Measurements from ENCODE around the gene SLC25A10. TPM values are rescaled to one million over a fixed set of nuclear protein-coding genes. Genes with fewer than 3 reads are reported as not detected.
"Not testable (repeated sequence)": the region's sequence is repeated elsewhere in the genome, so short reads cannot be mapped to it uniquely, and the experiment has no call there.

The SLC25A10 gene
- total RNA-seq, 1 donor from 2014 or later: 6.1 TPM

DNA sequence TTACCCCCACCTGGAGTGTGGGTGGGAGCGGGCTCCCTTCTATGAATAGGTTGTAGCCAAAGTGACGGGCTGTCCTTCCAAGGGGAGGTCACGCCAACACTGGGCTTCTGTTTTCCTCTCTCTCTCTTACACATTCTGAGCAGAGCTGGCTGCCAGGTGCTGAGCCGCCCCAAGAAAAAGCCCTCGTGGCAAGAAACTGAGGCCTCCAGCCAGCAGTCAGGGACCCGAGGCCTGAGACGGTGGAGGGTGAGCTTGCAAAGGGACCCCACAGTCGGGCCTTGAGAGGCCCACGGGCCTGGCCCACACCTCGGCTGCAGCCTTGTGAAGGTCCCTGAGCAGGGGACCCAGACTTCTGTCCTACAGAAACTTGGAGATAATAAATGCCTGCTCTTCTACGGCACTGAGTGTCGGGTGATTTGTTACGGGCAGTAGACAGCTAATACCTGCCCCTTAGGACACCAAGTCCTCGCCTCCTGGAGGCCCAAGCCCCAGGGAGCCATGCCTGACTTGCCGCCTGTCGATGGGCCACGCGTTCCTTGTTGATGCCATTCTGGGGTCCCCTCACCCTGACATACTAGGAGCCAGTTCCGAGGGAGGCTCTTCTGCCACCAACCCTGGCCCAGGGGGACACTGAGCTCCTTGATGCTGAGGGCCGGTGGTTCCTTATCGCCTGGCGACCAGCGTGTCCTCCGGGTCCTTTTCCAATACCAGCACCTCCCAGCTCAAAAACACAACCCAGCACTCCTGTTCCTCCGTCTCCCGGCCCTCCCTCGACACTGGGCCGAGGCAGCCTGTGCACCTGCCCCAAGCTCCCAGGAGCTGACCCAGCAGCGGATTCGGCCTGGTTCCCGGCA is 26.1 kb downstream of the SLC25A10 start:
- H3K27ac Mint-ChIP-seq: no peak overlapping the region

DNA sequence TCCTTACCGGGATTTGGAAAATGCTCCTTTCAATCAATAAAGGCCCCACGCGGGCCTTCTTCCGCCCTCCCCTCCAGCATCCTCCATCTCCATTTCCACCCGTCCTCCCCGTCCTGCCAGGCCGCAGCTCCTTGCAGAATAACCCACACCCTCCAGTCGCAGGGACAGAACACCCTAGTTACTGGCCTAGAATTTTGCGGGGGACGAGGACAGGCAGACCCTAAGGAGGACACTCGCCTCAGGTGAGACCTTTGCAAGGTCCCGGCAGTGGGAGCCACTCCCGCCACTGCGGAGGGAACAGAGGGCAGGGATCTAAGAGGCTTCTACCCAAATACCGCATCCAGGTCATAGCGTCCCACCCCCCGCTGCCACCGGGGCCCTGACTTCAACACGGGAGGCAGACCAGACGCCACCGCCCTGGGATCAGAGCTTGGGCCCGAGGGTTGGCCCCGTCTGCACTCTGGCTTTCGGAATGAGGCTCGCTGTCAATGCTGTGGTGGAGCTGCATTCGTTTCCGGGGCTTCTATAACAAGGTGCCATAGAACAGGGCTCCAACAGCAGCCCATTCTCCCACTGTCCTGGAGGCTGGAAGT is 26.8 kb downstream of the SLC25A10 start:
- ATAC-seq (ENCODE audit: low read depth): no peak
- CTCF ChIA-PET: no interaction called here

More for the DNA sequence above, 26.1 kb downstream of the SLC25A10 start:
- Mint-ChIP-seq H3K27me3 (peaks cover 9% of the 10 kb centered on the region), H3K36me3 (ENCODE audit: low read depth) (no peaks in the 10 kb centered on the region), H3K4me3 (no peak overlapping the region), H3K4me1 (peaks cover 24% of the 10 kb centered on the region), H3K9me3 (no peaks in the 10 kb centered on the region)
- intact Hi-C loops (cut with micrococcal nuclease): no loop called here
- ChIA-PET POLR2A (no interaction called here), CTCF (no interaction called here)
- TF ChIP-seq, protein P1, sequence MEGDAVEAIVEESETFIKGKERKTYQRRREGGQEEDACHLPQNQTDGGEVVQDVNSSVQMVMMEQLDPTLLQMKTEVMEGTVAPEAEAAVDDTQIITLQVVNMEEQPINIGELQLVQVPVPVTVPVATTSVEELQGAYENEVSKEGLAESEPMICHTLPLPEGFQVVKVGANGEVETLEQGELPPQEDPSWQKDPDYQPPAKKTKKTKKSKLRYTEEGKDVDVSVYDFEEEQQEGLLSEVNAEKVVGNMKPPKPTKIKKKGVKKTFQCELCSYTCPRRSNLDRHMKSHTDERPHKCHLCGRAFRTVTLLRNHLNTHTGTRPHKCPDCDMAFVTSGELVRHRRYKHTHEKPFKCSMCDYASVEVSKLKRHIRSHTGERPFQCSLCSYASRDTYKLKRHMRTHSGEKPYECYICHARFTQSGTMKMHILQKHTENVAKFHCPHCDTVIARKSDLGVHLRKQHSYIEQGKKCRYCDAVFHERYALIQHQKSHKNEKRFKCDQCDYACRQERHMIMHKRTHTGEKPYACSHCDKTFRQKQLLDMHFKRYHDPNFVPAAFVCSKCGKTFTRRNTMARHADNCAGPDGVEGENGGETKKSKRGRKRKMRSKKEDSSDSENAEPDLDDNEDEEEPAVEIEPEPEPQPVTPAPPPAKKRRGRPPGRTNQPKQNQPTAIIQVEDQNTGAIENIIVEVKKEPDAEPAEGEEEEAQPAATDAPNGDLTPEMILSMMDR (IDR thresholded peaks at IDR 0.05): no peak
- no peak for DNase-seq
- ATAC-seq (ENCODE audit: low read depth): no peak

DNA sequence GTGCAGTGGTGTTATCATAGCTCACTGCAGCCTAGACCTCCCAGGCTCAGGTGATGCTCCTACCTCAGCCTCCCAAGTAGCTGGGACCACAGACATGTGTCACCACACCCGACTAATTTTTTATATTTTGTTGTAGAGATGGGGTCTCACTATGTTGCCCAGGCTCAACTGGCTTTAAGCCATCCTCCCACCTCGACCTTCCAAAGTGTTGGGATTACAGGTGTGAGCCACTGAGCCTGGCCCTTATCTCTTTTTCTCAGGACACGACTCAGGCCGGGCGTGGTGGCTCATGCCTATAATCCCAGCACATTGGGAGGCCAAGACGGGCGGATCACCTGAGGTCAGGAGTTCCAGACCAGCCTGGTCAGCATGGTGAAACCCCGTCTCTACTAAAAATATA is 27.5 kb downstream of the SLC25A10 start:
- H3K36me3 Mint-ChIP-seq (ENCODE audit: low read depth); H3K27me3 Mint-ChIP-seq; DNase-seq; H3K9me3 Mint-ChIP-seq; CTCF ChIA-PET; H3K27ac Mint-ChIP-seq; ATAC-seq (ENCODE audit: low read depth); intact Hi-C loops (cut with micrococcal nuclease); H3K4me3 Mint-ChIP-seq: not testable (repeated sequence)
- POLR2A ChIA-PET: interaction anchor here (0.6 kb wide), 1 partner anchor 98 kb away, joined by 3 read pairs; no protein-coding TSS in a partner anchor
- H3K4me1 Mint-ChIP-seq: peaks cover 19% of the 10 kb centered on the region

More for the DNA sequence above, 26.8 kb downstream of the SLC25A10 start:
- Mint-ChIP-seq H3K4me1 (peaks cover 20% of the 10 kb centered on the region), H3K9me3 (no peaks in the 10 kb centered on the region), H3K27ac (no peak overlapping the region), H3K36me3 (ENCODE audit: low read depth) (no peaks in the 10 kb centered on the region), H3K4me3 (no peak overlapping the region), H3K27me3 (peaks cover 6% of the 10 kb centered on the region)
- DNase-seq: no peak
- intact Hi-C loops (cut with micrococcal nuclease): no loop called here
- POLR2A ChIA-PET: no interaction called here
- TF ChIP-seq, protein P1 (IDR thresholded peaks at IDR 0.05): no peak

DNA sequence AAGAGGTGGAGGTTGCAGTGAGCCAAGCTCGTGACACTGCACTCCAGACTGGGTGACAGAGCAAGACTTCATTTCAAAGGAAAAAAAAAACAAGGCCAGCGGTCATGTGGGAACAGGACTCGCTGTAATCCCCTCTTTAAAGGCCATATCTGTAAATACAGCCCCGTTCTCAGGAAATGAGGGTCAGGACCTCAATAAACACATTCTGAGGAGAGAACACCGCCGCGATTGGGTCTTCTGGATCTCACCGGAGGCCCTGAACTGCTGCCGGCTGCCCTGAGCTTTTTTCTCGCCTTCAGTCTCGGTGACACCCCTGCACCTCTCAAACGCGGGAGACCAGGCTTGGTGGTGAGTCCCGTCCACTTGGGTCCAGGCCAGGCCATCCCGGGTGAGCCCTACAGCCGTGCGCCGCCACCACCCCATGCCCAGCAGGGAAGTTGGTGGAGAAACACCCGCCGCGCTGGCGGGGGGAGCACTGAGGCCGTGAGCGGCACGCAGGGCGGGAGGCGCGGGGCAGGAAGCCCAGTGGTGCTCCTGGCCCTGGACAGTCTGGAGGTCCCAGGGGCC is 28.4 kb downstream of the SLC25A10 start:
- no peak for DNase-seq
- no peak overlapping the region for H3K27ac Mint-ChIP-seq
- intact Hi-C loops (cut with micrococcal nuclease): no loop called here
- ChIA-PET POLR2A (no interaction called here), CTCF (no interaction called here)
- H3K27me3 Mint-ChIP-seq: peaks cover 6% of the 10 kb centered on the region
- no peaks in the 10 kb centered on the region for H3K9me3 Mint-ChIP-seq
- ATAC-seq (ENCODE audit: low read depth): no peak
- H3K36me3 Mint-ChIP-seq (ENCODE audit: low read depth): no peaks in the 10 kb centered on the region
- no peak overlapping the region for H3K4me3 Mint-ChIP-seq
- H3K4me1 Mint-ChIP-seq: peaks cover 10% of the 10 kb centered on the region
- TF ChIP-seq, protein P1 (IDR thresholded peaks at IDR 0.05): no peak

DNA sequence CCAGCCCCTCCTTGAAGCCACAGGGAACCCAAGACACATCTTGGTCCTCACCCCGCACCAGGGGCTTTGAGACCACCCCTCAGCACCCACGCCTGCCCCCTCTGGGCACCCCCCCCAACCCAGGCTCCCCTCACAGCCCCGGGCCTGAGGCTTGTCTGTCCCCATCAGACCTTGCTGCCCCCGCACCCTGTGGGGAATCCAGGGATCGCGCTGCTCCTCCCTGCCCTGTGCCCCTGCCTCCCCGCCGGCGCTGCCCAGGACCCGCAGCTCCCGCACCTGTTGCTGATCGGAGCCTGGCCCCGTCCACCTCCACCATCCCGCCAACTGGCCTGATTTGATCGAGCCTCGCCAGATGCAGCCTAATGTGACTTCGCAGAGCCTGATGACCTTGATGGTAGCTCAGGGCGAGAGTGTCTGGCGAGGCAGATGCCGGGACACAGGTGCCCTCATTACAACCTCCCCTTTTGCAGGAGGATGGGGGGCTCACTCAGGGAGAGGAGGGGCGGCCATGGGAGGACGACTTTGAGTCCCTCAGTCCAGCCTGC is 29.0 kb downstream of the SLC25A10 start:
- peaks cover 6% of the 10 kb centered on the region for H3K27me3 Mint-ChIP-seq
- TF ChIP-seq, protein P1 (IDR thresholded peaks at IDR 0.05): no peak
- no peaks in the 10 kb centered on the region for H3K36me3 Mint-ChIP-seq (ENCODE audit: low read depth)
- H3K4me1 Mint-ChIP-seq: peaks cover 4% of the 10 kb centered on the region
- intact Hi-C loops (cut with micrococcal nuclease): no loop called here
- CTCF ChIA-PET: no interaction called here
- H3K4me3 Mint-ChIP-seq: no peak overlapping the region
- POLR2A ChIA-PET: no interaction called here
- DNase-seq (no peak), ATAC-seq (ENCODE audit: low read depth) (no peak)
- no peaks in the 10 kb centered on the region for H3K9me3 Mint-ChIP-seq
- H3K27ac Mint-ChIP-seq: no peak overlapping the region
